ENCODE measurements around the gene UFD1.

Gene UFD1

GRCh38 chr22:19497245-19497644 is 18.3 kb upstream of the UFD1 start:
- no peak for DNase-seq (ENCODE audit: low read depth in 2 of 3, low spot score in 2 of 3)

- no peak for DNase-seq (ENCODE audit: low read depth in 2 of 3, low spot score in 2 of 3)
Measured at GRCh38 chr22:19496324-19496630, 17.3 kb upstream of the UFD1 start.

DNA sequence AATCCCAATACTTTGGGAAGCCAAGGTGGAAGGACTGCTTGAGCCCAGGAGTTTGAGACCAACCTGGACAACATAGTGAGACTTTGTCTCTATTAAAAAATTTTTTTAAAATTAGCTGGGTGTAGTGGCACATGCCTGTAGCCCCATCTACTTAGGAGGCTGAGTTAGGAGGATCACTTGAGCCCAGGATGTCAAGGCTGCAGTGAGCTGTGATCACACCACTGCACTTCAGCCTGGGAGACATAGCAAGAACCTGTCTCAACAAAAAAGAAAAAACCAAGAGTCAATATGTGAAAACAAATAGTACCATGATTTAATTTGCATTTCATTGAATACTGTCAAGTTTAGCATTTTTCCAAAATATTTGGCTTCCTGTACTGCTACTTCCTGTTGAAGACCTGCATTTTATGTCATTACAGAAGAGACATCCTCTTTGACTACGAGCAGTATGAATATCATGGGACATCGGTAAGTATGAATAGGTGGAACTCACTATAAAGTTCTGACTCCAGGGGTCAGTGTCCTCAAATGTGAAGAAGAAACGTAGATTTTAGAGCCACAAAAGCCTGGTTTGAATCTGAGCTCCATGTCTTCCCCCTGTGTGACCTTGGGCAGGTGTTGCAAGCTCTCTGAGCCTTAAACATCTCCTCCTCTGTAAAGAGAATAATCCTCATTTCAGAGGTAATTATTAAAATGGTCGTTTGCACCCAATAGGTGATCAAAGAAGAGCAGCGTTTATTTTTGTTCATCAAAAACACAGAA is 16.8 kb upstream of the UFD1 start:
- no peak for DNase-seq (ENCODE audit: low read depth in 2 of 3, low spot score in 2 of 3)

DNA sequence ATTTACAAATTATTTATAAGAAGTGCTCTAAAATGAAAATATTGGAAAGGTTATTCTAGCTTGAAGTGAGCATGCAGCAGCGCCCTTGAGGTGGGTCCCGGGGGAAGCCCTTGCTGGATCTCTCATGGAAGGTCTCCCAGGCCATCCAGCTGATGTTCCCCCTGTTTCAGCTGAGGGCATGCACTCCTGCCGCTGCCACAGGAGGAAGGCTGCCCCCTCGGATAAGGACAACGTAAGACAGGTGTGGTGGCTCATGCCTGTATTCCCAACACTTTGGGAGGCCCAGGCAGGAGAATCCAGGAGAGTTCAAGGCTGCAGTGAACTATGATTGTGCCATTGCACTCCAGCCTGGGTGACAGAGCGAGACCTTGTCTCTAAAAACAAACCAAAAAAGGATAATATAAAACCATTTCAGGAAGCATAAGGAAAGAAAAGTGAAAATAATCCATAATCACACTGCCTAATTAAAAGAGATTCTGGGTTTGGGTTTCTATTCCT is 15.7 kb upstream of the UFD1 start:
- no peak for DNase-seq (ENCODE audit: low read depth in 2 of 3, low spot score in 2 of 3)

GRCh38 chr22:19494001-19494560 is 15.1 kb upstream of the UFD1 start:
- DNase-seq (ENCODE audit: low read depth in 2 of 3, low spot score in 2 of 3), result no peak

DNA sequence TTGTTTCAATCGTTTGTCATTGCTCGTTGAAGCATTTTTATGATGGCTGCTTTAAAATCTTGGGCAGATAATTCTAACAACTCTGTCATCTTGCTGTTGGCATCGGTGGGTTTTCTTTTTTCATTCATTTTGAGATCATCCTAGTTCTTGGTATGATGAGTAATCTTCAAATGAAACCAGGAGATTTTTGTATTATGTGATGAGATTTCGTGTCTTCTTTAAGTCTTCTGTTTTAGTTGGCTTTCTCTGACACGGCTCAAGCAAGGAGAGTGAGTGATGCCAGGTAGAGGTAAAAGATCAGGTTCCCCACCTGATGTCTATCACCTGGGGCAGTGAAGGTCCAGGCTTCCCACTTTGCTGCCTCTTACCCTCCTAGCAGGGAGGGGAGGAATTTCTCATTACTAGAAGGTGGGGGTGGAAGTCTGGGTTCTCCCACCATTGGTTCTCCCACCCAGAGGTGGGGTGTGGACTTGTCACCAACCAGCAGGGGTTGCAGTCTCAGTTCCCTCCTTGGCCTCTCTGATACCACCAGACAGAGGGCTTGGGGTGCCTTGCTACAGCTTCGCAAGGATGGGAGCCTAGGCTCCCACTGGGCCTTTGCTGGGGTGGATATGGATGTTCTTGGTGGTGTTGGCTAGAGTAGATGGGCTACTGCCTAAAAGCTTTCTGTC is 13.6 kb upstream of the UFD1 start:
- no peak for DNase-seq (ENCODE audit: low read depth in 2 of 3, low spot score in 2 of 3)

DNA sequence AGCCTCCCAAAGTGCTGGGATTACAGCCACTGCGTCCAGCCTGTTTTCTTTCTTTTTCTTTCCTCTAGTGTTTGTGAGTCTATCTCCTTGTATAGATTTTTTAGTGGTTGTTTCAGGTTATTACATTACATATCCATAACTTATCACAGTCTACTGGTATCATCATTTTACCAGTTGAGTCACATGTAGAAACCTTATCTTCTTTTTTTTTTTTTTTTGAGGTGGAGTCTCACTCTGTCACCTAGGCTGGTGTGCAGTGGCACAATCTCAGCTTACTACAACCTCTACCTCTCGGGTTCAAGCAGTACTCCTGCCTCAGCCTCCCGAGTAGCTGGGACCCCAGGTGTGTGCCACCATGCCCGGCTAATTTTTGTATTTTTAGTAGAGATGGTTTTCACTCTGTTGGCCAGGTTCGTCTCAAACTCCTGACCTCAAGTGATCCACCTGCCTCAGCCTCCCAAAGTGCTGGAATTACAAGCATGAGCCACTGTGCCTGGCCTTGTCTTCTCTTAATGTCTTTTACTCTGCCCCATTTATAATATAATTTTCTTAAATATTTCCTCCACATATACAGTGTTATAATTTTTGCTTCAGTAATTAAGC is 11.7 kb upstream of the UFD1 start:
- no peak for DNase-seq (ENCODE audit: low read depth in 2 of 3, low spot score in 2 of 3)

- DNase-seq (ENCODE audit: low read depth in 2 of 3, low spot score in 2 of 3), result no peak
Measured at GRCh38 chr22:19488884-19489843, 10.2 kb upstream of the UFD1 start.

- DNase-seq (ENCODE audit: low read depth in 2 of 3, low spot score in 2 of 3), result no peak
Measured at GRCh38 chr22:19488285-19488684, 9.3 kb upstream of the UFD1 start.

- DNase-seq (ENCODE audit: low read depth in 2 of 3, low spot score in 2 of 3), result no peak
Measured at GRCh38 chr22:19483481-19484244, 4.7 kb upstream of the UFD1 start.

GRCh38 chr22:19482297-19482696 is 3.3 kb upstream of the UFD1 start:
- DNase-seq (ENCODE audit: low read depth in 2 of 3, low spot score in 2 of 3), result no peak

- no peak for DNase-seq (ENCODE audit: low read depth in 2 of 3, low spot score in 2 of 3)
Measured at GRCh38 chr22:19480789-19481188, 1.8 kb upstream of the UFD1 start.

- DNase-seq (ENCODE audit: low read depth in 2 of 3, low spot score in 2 of 3), result peak in 1 of 3 experiments; percentile 4
Measured at GRCh38 chr22:19480173-19480568, 1.2 kb upstream of the UFD1 start.

GRCh38 chr22:19479355-19480172 is 571 bp upstream of the UFD1 start, which contains the start of gene CDC45:
Gene CDC45 (plus strand): TSS chr22:19479920. CDS start chr22:19479969, 49 bp downstream.
- peak; percentile 72 to 85 (median 77) for DNase-seq (ENCODE audit: low read depth in 2 of 3, low spot score in 2 of 3)

- DNase-seq (ENCODE audit: low read depth in 2 of 3, low spot score in 2 of 3), result no peak
Measured at GRCh38 chr22:19478045-19478900, 720 bp downstream of the UFD1 start.

GRCh38 chr22:19477321-19478044 is 1.5 kb downstream of the UFD1 start:
- DNase-seq (ENCODE audit: low read depth in 2 of 3, low spot score in 2 of 3), result no peak

- DNase-seq (ENCODE audit: low read depth in 2 of 3, low spot score in 2 of 3), result no peak
Measured at GRCh38 chr22:19476023-19476422, 3.0 kb downstream of the UFD1 start.

DNA sequence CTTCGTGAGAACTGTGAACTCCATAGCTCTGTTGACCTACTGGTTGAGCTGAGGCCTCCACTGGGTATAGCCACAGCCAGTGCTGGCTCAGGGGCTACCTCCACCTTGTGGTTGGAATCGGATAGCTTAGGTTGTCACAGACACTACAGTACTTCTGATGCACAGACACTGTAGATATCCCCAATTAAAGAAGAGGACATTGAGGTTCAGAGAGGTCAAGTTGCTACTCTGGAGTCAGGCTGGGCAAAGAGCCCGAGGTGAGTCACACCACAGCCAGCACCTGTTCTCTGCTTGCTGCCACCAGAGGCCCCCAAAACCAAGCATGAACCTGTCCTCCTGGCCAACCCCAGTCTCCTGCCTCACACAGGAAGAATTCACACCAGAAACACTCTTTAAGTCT is 5.4 kb downstream of the UFD1 start:
- DNase-seq (ENCODE audit: low read depth in 2 of 3, low spot score in 2 of 3), result no peak
